Ascending aorta (tissue), 2 donors: Measurements from ENCODE around the gene ST7. TPM values are rescaled to one million over a fixed set of nuclear protein-coding genes. Genes with fewer than 3 reads are reported as not detected.

ENCODE experiments used
- DNase-seq, 2 donors: peaks; one replicate each; pipeline ENCODE4 v3.0.0-alpha.2; 2019; ENCODE audit warnings: low spot score in 2 of 2
- H3K27ac ChIP-seq, 2 donors: fragments of 200-600 bp; sonication (generic); one replicate each; pipeline ENCODE4 v1.5.1; 2016 to 2017; ENCODE audit warnings: mild to moderate bottlenecking in 1 of 2
- H3K27me3 ChIP-seq: fragments of 200-600 bp; sonication (generic); one replicate; pipeline ENCODE4 v1.5.1; 2017
- H3K36me3 ChIP-seq, 2 donors: fragments of 200-600 bp; sonication (generic); one replicate each; pipeline ENCODE4 v1.5.1; 2016
- H3K4me1 ChIP-seq, 2 donors: fragments of 200-600 bp; sonication (generic); one replicate each; pipeline ENCODE4 v1.5.1; 2016 to 2017; ENCODE audit warnings: mild to moderate bottlenecking in 1 of 2
- H3K4me3 ChIP-seq, 2 donors: fragments of 200-600 bp; sonication (generic); one replicate each; pipeline ENCODE4 v1.5.1; 2016 to 2017; ENCODE audit warnings: mild to moderate bottlenecking in 1 of 2
- H3K9me3 ChIP-seq, 2 donors: fragments of 200-600 bp; sonication (generic); one replicate each; pipeline ENCODE4 v1.5.1; 2016
- intact Hi-C: fragments of 100-400 bp; cut with DNase I; formaldehyde crosslinking; loops from one replicate; pipeline ENCODE4 v1.15.1; 2023
- total RNA-seq: library from RNA; depleted of rRNA; stranded (reverse); fragments of >200 nt; gene quantifications from one replicate; pipeline ENCODE4 v1.1.0, GENCODE V29; 2016
- TF ChIP-seq, protein P1 (sequence below), 3 experiments: fragments of 200-600 bp in 2 of 3; fragments of 450-650 bp in 1 of 3; sonication (generic) in 2 of 3; IDR thresholded peaks; one replicate each; pipeline ENCODE4 v1.5.1; 2016 to 2019; ENCODE audit warnings: antibody characterized with exemption in 3 of 3, mild to moderate bottlenecking in 1 of 3, moderate library complexity in 1 of 3

Gene ST7
- total RNA-seq, 1 donor from 2014 or later: 19.2 TPM

DNA sequence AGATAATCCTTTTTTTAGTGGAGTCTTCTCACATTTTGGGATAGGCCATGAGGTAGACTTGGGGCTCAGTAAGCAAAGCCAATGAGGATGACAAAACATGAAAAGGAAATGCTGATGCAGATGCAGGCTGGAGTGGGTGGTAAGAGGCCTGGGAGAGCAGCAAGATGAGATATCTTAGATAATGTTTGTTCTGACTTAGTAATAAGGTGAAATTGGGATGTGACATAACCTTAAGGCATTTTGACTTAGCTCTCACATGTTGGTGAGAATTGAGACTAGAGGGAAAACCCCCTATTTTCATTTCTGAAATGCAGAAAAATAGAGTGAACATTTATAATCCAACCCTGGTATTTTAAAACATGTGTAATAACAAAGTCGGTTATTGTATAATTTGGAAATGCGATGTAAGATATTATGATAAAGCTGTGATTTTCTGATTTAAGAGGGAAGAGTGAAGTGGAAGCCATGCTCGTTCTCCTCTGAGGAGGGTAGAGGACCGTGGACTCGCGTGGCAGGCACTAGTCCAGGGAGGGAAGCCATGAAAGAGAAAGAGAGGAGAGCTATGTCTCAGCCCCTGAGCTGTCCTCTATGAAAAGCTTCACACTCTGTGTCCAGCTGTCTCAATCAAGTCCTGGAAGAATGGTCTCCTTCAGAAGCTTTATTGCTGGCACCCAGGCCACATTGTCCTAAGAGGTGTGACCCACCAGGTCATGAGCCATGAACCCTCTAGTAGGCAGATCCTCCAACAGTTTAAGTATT lies 57.3 kb downstream of the ST7 start:
- Histone ChIP-seq H3K27ac (no peak overlapping the region), H3K4me1 (peaks cover 6 to 25% of the 10 kb centered on the region in 2 donors), H3K4me3 (no peak overlapping the region), H3K9me3 (no peaks in the 10 kb centered on the region), H3K27me3 (no peaks in the 10 kb centered on the region), H3K36me3 (no peaks in the 10 kb centered on the region)
- TF ChIP-seq, protein P1, sequence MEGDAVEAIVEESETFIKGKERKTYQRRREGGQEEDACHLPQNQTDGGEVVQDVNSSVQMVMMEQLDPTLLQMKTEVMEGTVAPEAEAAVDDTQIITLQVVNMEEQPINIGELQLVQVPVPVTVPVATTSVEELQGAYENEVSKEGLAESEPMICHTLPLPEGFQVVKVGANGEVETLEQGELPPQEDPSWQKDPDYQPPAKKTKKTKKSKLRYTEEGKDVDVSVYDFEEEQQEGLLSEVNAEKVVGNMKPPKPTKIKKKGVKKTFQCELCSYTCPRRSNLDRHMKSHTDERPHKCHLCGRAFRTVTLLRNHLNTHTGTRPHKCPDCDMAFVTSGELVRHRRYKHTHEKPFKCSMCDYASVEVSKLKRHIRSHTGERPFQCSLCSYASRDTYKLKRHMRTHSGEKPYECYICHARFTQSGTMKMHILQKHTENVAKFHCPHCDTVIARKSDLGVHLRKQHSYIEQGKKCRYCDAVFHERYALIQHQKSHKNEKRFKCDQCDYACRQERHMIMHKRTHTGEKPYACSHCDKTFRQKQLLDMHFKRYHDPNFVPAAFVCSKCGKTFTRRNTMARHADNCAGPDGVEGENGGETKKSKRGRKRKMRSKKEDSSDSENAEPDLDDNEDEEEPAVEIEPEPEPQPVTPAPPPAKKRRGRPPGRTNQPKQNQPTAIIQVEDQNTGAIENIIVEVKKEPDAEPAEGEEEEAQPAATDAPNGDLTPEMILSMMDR (IDR thresholded peaks at IDR 0.05): no peak
- DNase-seq: no peak
- intact Hi-C loops: no loop called here

DNA sequence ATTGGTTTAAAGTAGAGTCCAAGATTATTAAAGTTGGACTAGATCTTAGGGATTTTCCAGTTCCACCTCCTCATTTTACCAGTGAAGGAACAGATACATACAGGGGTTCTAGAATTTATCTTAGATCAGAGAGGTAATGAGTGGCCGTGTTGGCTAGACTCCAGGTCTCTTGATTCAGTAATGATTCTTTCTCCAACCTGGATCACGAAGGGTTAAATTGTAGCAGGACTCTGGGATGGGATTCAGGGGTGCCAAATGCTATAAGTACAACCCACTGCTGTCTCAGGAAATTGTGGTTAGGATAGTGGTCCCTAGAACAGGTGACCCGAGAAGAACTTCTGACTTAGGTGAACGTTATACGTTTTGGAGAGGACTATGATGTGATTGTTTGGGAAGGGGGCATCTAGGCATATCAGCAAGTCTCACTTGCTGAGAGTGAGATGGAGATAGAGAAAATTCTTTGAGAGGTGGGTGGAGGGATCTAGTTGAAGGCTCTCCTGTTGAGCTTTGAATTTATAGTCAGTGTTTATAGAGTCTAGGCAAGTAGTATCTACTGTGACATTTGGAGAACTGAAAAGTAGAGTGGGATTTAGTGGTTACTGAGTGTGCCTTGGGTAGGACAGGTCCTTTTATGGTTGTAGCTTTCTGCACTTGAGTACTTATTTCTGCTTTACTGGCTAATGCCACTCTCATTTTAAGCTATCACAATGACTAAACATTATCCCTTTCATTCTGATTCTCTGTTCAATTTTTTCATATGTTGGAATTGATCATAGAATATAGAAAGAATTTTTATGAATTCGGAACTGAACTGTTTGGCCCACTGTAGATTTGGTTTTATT lies 58.3 kb downstream of the ST7 start:
- DNase-seq: no peak
- no peak overlapping the region for H3K4me3 ChIP-seq
- peaks cover 3 to 20% of the 10 kb centered on the region in 2 donors for H3K4me1 ChIP-seq
- H3K27me3 ChIP-seq: no peaks in the 10 kb centered on the region
- peak overlapping the region; percentile 9 to 26 for H3K27ac ChIP-seq
- intact Hi-C loops: no loop called here
- no peaks in the 10 kb centered on the region for H3K36me3 ChIP-seq
- H3K9me3 ChIP-seq: no peaks in the 10 kb centered on the region
- TF ChIP-seq, protein P1 (IDR thresholded peaks at IDR 0.05): no peak

DNA sequence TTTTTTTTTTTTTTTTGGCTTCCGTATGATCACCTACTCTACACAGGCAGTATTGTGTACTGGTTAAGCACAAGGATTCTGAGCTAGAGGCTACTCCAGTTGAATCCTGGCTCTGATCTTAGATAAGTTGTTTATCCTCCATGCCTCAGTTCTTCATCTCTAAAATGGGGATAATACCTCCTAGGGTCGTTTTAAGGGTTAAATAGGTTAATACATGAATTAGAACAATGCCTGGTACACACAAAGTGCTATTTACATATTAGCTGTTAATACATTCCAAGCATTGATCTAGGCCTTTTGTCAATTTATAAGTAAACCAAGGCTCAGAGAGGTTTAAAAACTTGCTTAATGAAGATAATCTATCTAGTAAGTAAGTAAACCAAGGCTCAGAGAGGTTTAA lies 59.0 kb downstream of the ST7 start:
- intact Hi-C loops: no loop called here
- Histone ChIP-seq H3K36me3 (no peaks in the 10 kb centered on the region), H3K4me1 (peaks cover 3 to 17% of the 10 kb centered on the region in 2 donors), H3K27ac (no peak overlapping the region), H3K9me3 (no peaks in the 10 kb centered on the region), H3K27me3 (no peaks in the 10 kb centered on the region), H3K4me3 (no peak overlapping the region)
- TF ChIP-seq, protein P1 (IDR thresholded peaks at IDR 0.05): no peak
- DNase-seq: no peak

DNA sequence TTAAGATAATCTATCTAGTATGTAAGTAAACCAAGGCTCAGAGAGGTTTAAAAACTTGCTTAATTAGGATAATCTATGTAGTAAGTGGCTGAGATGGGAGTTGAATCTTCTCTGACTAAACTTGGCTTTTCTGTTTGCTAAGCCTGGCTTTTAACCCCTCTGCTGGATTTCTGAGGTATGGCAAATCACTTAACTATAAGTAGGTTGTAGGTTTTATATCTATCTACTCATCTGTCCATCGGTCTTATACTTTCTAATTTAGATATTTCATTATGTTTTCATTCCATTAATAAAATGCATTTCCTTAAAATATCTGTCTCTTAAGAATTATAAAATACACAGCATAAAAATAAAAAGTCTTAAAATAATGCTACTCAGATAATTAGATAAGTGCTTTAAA lies 59.4 kb downstream of the ST7 start:
- H3K9me3 ChIP-seq: no peaks in the 10 kb centered on the region
- no peak for DNase-seq
- no peak overlapping the region for H3K4me3 ChIP-seq
- intact Hi-C loops: no loop called here
- no peaks in the 10 kb centered on the region for H3K27me3 ChIP-seq
- peaks cover 3 to 19% of the 10 kb centered on the region in 2 donors for H3K4me1 ChIP-seq
- H3K36me3 ChIP-seq: no peaks in the 10 kb centered on the region
- TF ChIP-seq, protein P1 (IDR thresholded peaks at IDR 0.05): peak in 1 of 3 experiments; percentile 15
- H3K27ac ChIP-seq: no peak overlapping the region

DNA sequence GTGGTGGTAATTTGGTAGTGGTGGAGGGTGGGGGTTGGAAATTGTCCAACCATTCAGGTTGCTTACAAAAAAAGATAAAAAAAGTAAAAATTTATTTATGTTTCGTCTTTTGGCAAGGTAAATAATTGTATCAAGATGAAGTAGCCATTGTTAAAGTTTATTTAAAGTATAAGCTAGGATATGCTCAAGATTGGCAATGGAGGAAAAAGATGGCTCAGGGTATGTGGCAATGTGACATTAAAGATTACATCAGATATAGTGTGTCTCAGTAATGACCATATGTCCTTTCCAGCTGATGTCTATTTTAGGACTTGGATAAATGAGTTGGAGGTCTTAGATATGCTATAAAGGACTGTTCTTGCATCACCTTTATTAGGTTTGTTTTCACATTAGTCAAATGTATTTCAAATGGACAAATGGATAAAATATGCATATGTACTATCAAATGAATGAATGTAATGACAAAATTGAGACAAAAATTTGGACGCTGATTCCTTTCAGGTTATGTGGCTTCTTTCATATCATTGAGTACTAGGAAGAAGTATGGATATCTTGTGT lies 60.9 kb downstream of the ST7 start:
- Histone ChIP-seq H3K36me3 (no peaks in the 10 kb centered on the region), H3K27ac (no peak overlapping the region), H3K4me3 (peak overlapping the region; percentile 4 to 5), H3K27me3 (no peaks in the 10 kb centered on the region), H3K9me3 (no peaks in the 10 kb centered on the region), H3K4me1 (peaks cover 3 to 19% of the 10 kb centered on the region in 2 donors)
- intact Hi-C loops: no loop called here
- no peak for DNase-seq
- TF ChIP-seq, protein P1 (IDR thresholded peaks at IDR 0.05): no peak
